Aortic smooth muscle cell (primary cell): Measurements from ENCODE around the gene STK4. TPM values are rescaled to one million over a fixed set of nuclear protein-coding genes. Genes with fewer than 3 reads are reported as not detected.

Experiments
- total RNA-seq: library from RNA; depleted of rRNA; stranded (reverse); fragments of >200 nt; gene quantifications from 2 replicates; pipeline ENCODE4 v1.2.3, GENCODE V29; 2014

STK4 gene
- total RNA-seq, result 24.7 and 27.2 TPM in 2 replicates

DNA sequence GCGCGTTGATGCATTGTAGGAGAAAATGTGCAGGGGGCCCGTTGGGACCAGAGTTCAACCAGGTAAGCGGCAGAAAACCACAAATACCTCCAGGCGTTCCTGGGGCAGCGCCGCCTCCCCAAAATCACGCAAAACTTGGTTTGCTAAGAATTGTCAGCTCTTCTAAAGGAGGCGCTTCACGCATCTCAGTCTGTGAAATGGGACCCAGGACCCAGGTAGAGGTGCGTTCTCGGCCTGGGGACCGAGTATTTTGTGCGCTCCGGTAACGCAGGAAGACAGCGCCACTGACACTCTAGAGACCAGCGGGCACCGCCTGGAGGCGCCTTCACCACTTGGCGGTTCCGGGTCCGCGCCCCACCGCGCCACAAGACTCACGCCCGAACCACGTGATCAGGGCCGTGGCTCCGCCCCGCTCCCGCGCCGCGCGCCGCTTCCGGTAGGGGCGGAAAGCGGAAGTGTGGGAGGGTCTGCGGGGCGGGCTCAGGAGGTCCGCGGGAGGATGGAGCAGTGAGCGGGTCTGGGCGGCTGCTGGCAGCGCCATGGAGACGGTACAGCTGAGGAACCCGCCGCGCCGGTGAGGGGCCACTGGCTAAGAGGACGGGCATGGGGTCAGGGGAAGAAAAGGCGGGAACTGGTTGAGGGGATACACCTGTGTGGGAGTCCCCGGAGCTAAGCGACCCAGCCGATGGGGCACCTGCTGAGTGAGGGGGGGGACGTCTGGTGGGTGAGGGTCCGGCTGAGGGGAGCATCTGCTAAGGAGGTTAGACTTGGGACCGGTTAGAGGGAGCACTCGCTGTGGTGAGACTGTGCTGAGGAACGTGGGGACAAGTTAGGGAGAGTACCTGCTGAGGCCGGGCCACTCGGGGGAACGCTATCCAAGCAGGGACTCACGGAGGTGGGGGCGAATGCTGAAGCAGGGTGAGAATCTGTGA lies at the start of gene STK4:
Gene STK4 (plus strand): TSS at position 483 of the 932 bp plus-strand sequence. CDS start 57 bp downstream, at position 540.

DNA sequence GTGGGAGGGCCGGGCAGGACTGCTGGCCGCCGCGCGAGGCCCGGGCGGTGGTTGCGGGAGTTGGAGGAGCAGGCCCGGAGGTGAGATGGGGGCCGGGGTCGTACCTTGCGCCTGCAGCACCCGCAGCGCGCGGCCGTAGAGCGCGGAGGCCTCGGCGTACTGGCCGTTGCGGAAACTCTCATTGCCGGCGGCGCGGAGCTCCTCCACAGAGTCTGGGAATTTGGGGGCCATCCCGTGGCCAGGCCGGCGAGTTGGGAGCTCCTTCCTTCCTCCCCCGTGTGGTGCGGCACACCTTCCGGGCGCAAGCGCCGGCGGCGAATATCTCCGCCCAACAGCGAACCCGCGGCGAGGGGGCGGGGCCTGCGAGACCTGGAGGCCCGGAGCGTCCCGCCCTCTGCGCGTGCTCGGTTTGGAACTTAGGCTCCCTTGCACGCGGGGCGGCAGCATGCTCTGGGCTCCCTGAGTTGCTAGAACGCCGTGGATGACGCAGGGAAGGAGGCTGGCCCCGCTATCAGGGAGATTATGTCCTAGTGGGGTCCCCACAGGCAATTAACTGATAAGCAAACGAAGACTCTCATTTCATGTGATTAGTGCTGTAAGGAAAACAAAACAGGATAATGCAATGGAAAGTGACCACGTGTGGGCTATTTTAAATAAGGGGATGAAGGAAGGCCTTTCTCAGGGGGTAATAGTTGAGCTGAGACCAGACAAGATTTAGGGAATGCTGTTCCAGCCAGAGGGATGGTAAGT lies 6.0 kb upstream of the STK4 start, which contains the start of gene TOMM34:
Gene TOMM34 (minus strand): TSS at position 295 of the 750 bp plus-strand sequence. CDS start 64 bp downstream, at position 231.

DNA sequence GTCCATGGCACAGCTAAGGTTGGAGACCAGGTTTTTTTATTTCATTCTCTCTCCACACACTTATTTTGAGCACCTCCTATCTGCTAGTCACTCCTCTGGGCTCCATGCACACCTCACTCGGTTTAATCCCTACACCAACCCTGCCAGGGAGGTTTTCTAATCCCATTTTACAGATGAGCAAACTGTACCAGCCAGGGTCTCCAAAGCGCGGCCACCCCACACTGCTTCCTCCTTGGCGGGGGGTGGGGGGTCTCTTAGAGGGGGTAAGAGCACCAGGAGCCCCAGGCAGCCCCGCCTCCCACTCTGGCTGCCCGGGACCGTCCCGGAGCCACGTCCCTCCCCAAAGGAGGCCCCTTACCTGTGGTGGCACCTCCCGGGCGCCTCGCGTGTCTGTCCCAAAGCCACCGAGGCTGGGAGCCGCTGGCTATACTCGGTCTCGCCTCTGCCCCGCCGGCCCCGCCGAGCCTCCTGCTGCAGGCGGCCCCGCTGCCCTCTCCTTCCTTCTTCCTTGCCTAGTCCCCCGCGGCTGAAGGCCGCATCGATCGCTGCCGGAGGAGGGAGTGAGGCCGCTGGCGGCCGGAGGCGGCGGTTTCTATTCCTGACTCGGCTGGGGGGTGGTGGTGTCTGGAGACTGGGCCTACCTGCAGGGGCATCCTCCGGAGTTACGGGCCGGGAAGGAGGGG lies 134.4 kb downstream of the STK4 start, which contains the start of gene KCNS1:
Gene KCNS1 (minus strand): TSS at position 565 of the 683 bp plus-strand sequence. CDS start 1,891 bp downstream, outside the sequence.

DNA sequence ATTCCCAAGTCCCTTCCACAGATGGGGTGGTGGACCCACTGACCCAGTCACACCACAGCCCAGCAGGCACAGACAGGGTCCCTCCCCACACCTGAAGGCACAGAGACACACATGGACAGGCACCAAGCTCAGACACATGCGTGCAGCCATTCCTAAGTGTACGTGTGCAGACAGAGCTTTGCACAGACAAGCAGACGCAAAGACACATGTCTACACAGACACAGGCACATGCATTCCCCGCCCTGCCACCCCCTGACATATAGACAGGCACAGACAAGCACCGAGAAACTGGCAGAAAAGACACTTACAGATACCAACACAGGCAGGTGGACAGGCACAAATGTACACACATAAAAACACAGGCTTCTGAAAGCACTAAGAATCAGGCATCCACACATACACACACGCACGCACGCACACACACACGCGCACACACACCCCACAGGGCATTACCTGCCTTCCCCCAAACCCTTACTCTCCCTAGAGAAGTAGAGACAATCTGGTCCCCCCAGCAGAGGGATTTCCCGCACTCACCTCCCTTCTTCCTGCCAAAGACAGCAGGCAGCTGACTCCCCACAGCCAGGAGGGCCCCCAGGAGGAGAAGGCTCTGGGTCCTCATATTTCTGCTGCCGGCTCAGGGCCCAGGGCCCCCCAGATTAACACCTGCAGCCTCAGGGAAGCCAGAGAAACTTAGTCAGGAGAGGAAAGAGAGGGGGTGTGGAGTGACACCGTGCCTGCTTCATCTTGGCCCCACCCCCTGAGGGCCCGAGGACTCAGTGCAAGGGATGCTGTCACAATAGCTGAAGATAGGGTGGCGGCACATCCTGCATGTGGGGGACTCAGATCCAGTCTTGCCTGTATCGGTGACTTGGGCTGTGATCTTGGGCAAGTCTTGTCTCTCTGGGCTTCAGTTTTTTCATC lies 148.4 kb downstream of the STK4 start, which contains the start of gene WFDC5:
Gene WFDC5 (minus strand): TSS at position 710 of the 921 bp plus-strand sequence. CDS start 91 bp downstream, at position 619.

DNA sequence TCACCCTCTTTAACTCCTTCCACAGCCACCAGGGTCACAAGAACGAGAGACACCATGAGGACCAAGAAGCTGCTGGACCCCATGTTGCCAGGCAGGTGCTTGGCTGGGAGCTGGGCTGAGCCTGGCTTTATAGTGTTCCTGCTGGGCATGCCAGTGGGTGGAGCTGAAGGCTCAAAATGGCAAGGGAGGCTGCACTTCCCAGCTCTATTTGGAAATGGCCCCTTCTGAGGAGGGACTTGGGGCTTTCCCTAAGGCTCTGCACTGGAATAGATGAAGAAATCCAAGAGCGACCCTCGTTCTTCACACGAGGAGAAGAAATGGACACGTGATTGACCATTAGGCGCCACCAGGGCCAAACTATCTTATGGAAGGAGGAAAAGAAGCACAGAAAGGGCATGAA lies 158.1 kb downstream of the STK4 start, which contains the start of gene WFDC12:
Gene WFDC12 (minus strand): TSS at position 101 of the 400 bp plus-strand sequence. CDS start 18 bp downstream, at position 83.

Other genes starting within 250 kb of the STK4 start
- gene KCNK15, start 220.6 kb upstream of the STK4 start, total RNA-seq, result 0.26 and 0.37 TPM in 2 replicates
- 0.06 TPM in 1 of 2 replicates, not detected in the other for gene RIMS4, start 156.0 kb upstream of the STK4 start, total RNA-seq
- 86.3 and 101 TPM in 2 replicates for gene YWHAB, start 80.8 kb upstream of the STK4 start, total RNA-seq
- gene PABPC1L, start 56.5 kb upstream of the STK4 start, total RNA-seq, result 4.9 and 7.1 TPM in 2 replicates
- 16.5 and 23.6 TPM in 2 replicates for gene TOMM34, start 6.1 kb upstream of the STK4 start, total RNA-seq
- not detected in 2 replicates for gene KCNS1, start 134.6 kb downstream of the STK4 start, total RNA-seq
- gene WFDC5, start 148.7 kb downstream of the STK4 start, total RNA-seq, result not detected in 2 replicates
- gene WFDC12, start 158.0 kb downstream of the STK4 start, total RNA-seq, result not detected in 2 replicates
- not detected in 2 replicates for gene PI3, start 208.4 kb downstream of the STK4 start, total RNA-seq
- not detected in 2 replicates for gene SEMG1, start 240.5 kb downstream of the STK4 start, total RNA-seq